Omental fat pad (tissue), 4 donors: ENCODE data around the gene INTS6. TPM values are rescaled to one million over a fixed set of nuclear protein-coding genes. Genes with fewer than 3 reads are reported as not detected.

ENCODE experiments used
- ATAC-seq: fragments of 150-250 bp; one replicate; pipeline ENCODE4 v1.9.1; 2016; ENCODE audit warnings: mild to moderate bottlenecking, moderate library complexity; ENCODE audit not compliant: low FRiP score
- DNase-seq: peaks from one replicate; pipeline ENCODE4 v3.0.0-alpha.2; 2019; ENCODE audit warnings: low spot score
- CTCF ChIP-seq, 3 donors: fragments of 450-650 bp; IDR thresholded peaks; one replicate each; pipeline ENCODE4 v1.5.1; 2016 to 2017; ENCODE audit warnings: antibody characterized with exemption in 3 of 3, mild to moderate bottlenecking in 3 of 3, moderate library complexity in 2 of 3
- total RNA-seq, 4 donors: library from RNA; depleted of rRNA; stranded (reverse); fragments of >200 nt; gene quantifications; one replicate each; pipeline ENCODE4 v1.1.0, GENCODE V29; 2016

INTS6 gene
- total RNA-seq, 4 donors from 2014 or later: 31.3 to 69.7 (median 40.0) TPM

- no peak for TF ChIP-seq CTCF (IDR thresholded peaks at IDR 0.05)
- no peak for ATAC-seq
Measured at GRCh38 chr13:51348069-51348967, 104.5 kb downstream of the INTS6 start.

GRCh38 chr13:51347099-51347498 is 105.7 kb downstream of the INTS6 start:
- DNase-seq: no peak
- no peak for ATAC-seq
- TF ChIP-seq CTCF (IDR thresholded peaks at IDR 0.05): no peak

More at GRCh38 chr13:51348069-51348967, 104.5 kb downstream of the INTS6 start:
- no peak for DNase-seq

- DNase-seq: no peak
- TF ChIP-seq CTCF (IDR thresholded peaks at IDR 0.05): no peak
- no peak for ATAC-seq
Measured at GRCh38 chr13:51346397-51346796, 106.4 kb downstream of the INTS6 start.

GRCh38 chr13:51343475-51343874 is 109.4 kb downstream of the INTS6 start:
- ATAC-seq (no peak), DNase-seq (no peak)
- no peak for TF ChIP-seq CTCF (IDR thresholded peaks at IDR 0.05)

GRCh38 chr13:51342706-51343105 is 110.1 kb downstream of the INTS6 start:
- no peak for TF ChIP-seq CTCF (IDR thresholded peaks at IDR 0.05)
- DNase-seq (no peak), ATAC-seq (no peak)

- ATAC-seq (no peak), DNase-seq (no peak)
- TF ChIP-seq CTCF (IDR thresholded peaks at IDR 0.05): no peak
Measured at GRCh38 chr13:51341791-51342190, 111.0 kb downstream of the INTS6 start.

- DNase-seq (no peak), ATAC-seq (no peak)
- TF ChIP-seq CTCF (IDR thresholded peaks at IDR 0.05): no peak
Measured at GRCh38 chr13:51341232-51341631, 111.6 kb downstream of the INTS6 start.
